GM18498 (cell line): ENCODE measurements around the gene MTFMT.
"Not testable (repeated sequence)": the region's sequence is repeated elsewhere in the genome, so short reads cannot be mapped to it uniquely, and the experiment has no call there.

Source experiments
- ATAC-seq: cut with Tn5 transposase; IDR thresholded peaks from one replicate; pipeline ENCODE4 v1.9.1; 2021; ENCODE audit warnings: mild to moderate bottlenecking, moderate library complexity; ENCODE audit not compliant: unreplicated experiment

The MTFMT gene

GRCh38 chr15:65028921-65029735 lies at the start of gene MTFMT:
MTFMT (minus strand) TSS chr15:65029639; CDS start chr15:65029613, 26 bp downstream.
- ATAC-seq, result peak; percentile 78

- no peak for ATAC-seq
Observed at GRCh38 chr15:65077981-65078352, 48.5 kb upstream of the MTFMT start.

- ATAC-seq, result no peak
Observed at GRCh38 chr15:65077291-65077980, 48.0 kb upstream of the MTFMT start.

GRCh38 chr15:65076486-65077290 lies 47.2 kb upstream of the MTFMT start, which contains the start of gene KBTBD13:
KBTBD13 (plus strand) TSS chr15:65076746; CDS start chr15:65076816, 70 bp downstream.
- no peak for ATAC-seq

- not testable (repeated sequence) for ATAC-seq
Observed at GRCh38 chr15:65075607-65076395, 46.4 kb upstream of the MTFMT start.

GRCh38 chr15:65074946-65075345 lies 45.5 kb upstream of the MTFMT start:
- ATAC-seq, result not testable (repeated sequence)

- no peak for ATAC-seq
Observed at GRCh38 chr15:65072617-65073016, 43.2 kb upstream of the MTFMT start.

GRCh38 chr15:65072027-65072426 lies 42.6 kb upstream of the MTFMT start:
- ATAC-seq, result no peak

GRCh38 chr15:65071381-65071811 lies 42.0 kb upstream of the MTFMT start:
- ATAC-seq, result no peak

- no peak for ATAC-seq
Observed at GRCh38 chr15:65069779-65070546, 40.5 kb upstream of the MTFMT start.

- no peak for ATAC-seq
Observed at GRCh38 chr15:65069179-65069578, 39.7 kb upstream of the MTFMT start.

GRCh38 chr15:65068403-65068788 lies 39.0 kb upstream of the MTFMT start:
- no peak for ATAC-seq

GRCh38 chr15:65067645-65068402 lies 38.4 kb upstream of the MTFMT start, which contains the start of gene RASL12:
RASL12 (minus strand) TSS chr15:65067991; CDS start chr15:65067835, 156 bp downstream.
- ATAC-seq, result no peak

- ATAC-seq, result no peak
Observed at GRCh38 chr15:65067317-65067644, 37.8 kb upstream of the MTFMT start.

- no peak for ATAC-seq
Observed at GRCh38 chr15:65066635-65067316, 37.3 kb upstream of the MTFMT start.

GRCh38 chr15:65066001-65066634 lies 36.7 kb upstream of the MTFMT start:
- no peak for ATAC-seq

GRCh38 chr15:65062726-65063125 lies 33.3 kb upstream of the MTFMT start:
- no peak for ATAC-seq

- ATAC-seq, result no peak
Observed at GRCh38 chr15:65062061-65062460, 32.6 kb upstream of the MTFMT start.
